H1 (cell line): ENCODE measurements around the gene TRPM1. TPM values are rescaled to one million over a fixed set of nuclear protein-coding genes. Genes with fewer than 3 reads are reported as not detected.

Source experiments
- CBX8 ChIP-seq: fragments of 300-800, 300-1000 bp; sonication (generic); IDR thresholded peaks from 2 replicates; pipeline ENCODE4 v1.7.1; 2016; ENCODE audit warnings: low read depth, low read length, borderline replicate concordance
- GABPA ChIP-seq: IDR thresholded peaks from 2 replicates; pipeline ENCODE4 v1.6.1; 2011; ENCODE audit warnings: mild to moderate bottlenecking, low read length, moderate library complexity, borderline replicate concordance; ENCODE audit not compliant: insufficient read depth
- RXRA ChIP-seq: IDR thresholded peaks from 2 replicates; pipeline ENCODE4 v1.6.1; 2011; ENCODE audit warnings: low read depth, mild to moderate bottlenecking, low read length, moderate library complexity; ENCODE audit not compliant: insufficient read depth
- SIRT6 ChIP-seq: IDR thresholded peaks from one replicate; pipeline ENCODE4 v1.7.1; 2012; ENCODE audit warnings: low read length, inconsistent platforms
- SRF ChIP-seq: IDR thresholded peaks from 2 replicates; pipeline ENCODE4 v1.6.1; 2011; ENCODE audit warnings: mild to moderate bottlenecking, low read depth, low read length, moderate library complexity
- polyA plus RNA-seq, 7 experiments: library from polyadenylated mRNA; depleted of rRNA in 3 of 7; stranded (reverse) in 5 of 7; unstranded in 2 of 7; fragments of >200 nt in 5 of 7; fragments of 200-250 nt in 2 of 7; gene quantifications; 1 replicate in 5 of 7; 2 replicates in 1 of 7; 4 replicates in 1 of 7; pipeline versions ENCODE4 v1.2.1 to v1.2.3, GENCODE V29; 2011 to 2013; ENCODE audit warnings: missing spikeins in 2 of 7, mixed read lengths in 2 of 7
- total RNA-seq: library from RNA; stranded (reverse); fragmentation: NEBNext Ultra II Directional; extraction: Animal tissue kit (Norgen Biotek cat#: 25700); gene quantifications from 2 replicates; pipeline ENCODE4 v1.2.1, GENCODE V29; 2021
- TF ChIP-seq, protein P1 (sequence below): IDR thresholded peaks from 2 replicates; pipeline ENCODE4 v1.6.1; 2011; ENCODE audit warnings: low read length, improper control_type of control experiment

Gene TRPM1
- total and polyA plus RNA-seq, 2 of the 8 experiments (the other 6 are each of a cell fraction or from before 2014, with no cell fraction given) = 0.05 TPM; not detected in 1

GRCh38 chr15:30984542-30984941 is 117.0 kb downstream of the TRPM1 start (continued):
- no peak for TF ChIP-seq CBX8
- TF ChIP-seq GABPA = no peak
- TF ChIP-seq SRF = no peak
- no peak for TF ChIP-seq SIRT6
- TF ChIP-seq, protein P1, sequence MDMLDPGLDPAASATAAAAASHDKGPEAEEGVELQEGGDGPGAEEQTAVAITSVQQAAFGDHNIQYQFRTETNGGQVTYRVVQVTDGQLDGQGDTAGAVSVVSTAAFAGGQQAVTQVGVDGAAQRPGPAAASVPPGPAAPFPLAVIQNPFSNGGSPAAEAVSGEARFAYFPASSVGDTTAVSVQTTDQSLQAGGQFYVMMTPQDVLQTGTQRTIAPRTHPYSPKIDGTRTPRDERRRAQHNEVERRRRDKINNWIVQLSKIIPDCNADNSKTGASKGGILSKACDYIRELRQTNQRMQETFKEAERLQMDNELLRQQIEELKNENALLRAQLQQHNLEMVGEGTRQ = no peak
- TF ChIP-seq RXRA = no peak
